HG03060 (cell line): ENCODE measurements around the gene CLCNKB.
"Not testable (repeated sequence)": the region's sequence is repeated elsewhere in the genome, so short reads cannot be mapped to it uniquely, and the experiment has no call there.

ENCODE experiments used
- ATAC-seq: cut with Tn5 transposase; IDR thresholded peaks from one replicate; pipeline ENCODE4 v1.9.1; 2021; ENCODE audit warnings: low read depth, moderate number of reproducible peaks; ENCODE audit not compliant: unreplicated experiment

Gene CLCNKB

GRCh38 chr1:16043521-16043920 lies at the start of gene CLCNKB:
CLCNKB (plus strand) TSS chr1:16043782; CDS start chr1:16044493, 711 bp downstream.
- no peak for ATAC-seq

DNA sequence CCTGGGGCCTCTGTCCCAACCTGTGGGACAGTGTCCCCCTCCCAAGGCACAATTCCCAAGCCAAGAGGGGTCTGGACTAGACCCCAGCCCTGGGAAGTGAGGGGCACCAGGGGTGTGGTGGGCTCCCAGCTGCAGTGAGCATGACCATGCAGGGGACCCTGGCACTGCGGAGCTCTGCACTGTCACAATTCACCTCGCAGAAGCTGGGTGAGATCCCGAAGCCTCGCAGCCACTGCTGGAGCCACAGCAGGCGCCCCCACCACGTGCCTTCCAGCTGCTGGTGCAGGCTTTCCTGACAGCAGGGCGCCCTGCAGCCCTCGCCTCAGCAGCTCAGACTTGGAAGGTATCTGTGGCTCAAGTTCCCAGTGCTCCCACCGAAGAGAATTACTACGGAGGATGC lies 49.5 kb upstream of the CLCNKB start:
- no peak for ATAC-seq

DNA sequence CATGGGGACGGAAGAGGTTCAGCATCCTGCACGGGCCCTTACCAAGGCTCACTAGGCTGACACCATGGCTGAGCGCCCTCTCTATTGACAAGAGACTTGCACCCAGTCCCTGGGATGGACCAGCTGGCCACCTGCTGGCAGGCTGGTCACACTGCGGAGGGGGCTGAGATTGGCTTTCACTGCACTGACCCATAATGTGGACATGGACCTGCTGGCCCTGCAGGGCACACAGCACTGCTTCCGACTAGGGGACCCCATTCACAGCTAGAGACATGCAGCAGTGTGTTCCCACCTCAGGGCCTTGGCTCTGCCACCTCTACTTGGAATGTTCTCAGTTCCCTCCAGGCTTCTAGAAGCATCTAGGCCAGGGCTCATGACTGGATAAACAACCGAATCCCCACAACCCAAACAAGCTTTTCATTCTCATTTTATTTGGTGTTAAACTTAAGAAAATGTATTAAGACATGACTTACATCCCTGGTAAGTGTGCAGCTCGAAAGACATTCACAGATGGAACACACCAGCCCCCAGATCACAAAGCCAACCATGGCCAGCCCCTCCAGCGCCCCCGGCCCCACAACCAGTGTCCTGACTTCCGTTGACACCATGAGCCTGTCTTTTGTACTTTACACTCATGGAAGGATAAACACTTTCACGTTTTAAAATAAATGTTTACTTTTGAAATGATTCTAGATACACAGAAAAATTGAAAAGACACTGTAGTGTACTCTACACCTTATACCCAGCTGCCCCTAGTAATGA lies 48.8 kb upstream of the CLCNKB start:
- ATAC-seq, result no peak

DNA sequence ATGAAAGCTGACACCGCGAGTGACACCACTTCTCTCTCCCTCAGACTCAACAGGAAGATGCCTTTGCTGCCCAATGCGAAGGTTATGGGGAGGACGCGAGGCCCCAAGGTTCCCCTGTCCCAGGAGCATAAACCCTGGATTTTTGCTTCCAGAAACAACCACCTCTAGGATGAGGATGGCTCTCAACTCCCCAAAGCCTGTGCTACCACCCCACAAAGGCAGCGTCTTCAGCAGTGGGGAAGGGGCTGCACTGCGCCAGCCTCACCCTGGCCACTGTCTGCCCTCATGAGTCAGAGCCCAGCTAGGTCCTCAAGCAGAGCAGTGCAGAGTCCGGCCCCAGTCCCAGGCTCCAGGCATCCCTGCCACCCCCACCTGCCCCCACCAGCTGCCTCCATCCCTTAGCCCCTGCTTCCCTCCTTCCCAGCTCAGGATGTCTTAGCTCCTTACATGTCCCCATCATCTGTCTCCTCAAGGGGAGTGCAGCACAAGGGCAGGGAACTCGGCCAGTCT lies 46.5 kb upstream of the CLCNKB start:
- ATAC-seq, result no peak

- ATAC-seq, result no peak
These were observed 45.8 kb upstream of the CLCNKB start for GRCh38 chr1:15997637-15998280.

DNA sequence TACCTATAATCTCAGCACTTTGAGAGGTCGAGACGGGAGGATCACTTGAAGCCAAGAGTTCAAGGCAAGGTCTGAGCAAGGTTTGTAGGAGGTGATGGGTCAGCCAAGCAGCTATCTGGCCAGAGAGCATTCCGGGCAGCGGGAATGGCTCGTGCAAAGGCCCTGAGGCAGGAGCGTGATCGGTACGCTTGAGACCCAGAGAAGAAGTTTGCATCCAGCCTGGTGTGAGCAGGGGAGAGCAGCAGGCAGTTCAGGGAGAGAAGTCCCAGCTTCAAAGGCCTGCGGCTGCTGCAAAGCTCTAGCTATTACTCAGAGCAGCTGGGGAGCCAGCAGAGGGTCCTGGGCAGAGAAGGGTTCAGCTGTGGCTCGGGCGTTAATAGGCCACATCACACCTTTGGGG lies 44.7 kb upstream of the CLCNKB start:
- ATAC-seq, result no peak

DNA sequence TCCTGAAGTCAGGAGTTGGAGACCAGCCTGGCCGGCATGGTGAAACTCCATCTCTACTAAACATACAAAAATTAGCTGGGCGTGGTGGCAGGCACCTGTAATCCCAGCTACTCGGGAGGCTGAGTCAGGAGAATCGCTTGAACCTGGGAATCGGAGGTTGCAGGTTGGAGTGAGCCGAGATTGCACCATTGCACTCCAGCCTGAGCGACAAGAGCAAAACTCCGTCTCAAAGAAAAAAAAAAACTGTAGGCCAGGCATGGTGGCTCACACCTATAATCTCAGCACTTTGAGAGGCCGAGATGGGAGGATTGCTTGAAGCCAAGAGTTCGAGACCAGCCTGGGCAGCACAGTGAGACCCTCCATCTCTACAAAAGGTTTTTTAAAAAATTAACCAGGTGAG lies 42.3 kb upstream of the CLCNKB start:
- not testable (repeated sequence) for ATAC-seq

DNA sequence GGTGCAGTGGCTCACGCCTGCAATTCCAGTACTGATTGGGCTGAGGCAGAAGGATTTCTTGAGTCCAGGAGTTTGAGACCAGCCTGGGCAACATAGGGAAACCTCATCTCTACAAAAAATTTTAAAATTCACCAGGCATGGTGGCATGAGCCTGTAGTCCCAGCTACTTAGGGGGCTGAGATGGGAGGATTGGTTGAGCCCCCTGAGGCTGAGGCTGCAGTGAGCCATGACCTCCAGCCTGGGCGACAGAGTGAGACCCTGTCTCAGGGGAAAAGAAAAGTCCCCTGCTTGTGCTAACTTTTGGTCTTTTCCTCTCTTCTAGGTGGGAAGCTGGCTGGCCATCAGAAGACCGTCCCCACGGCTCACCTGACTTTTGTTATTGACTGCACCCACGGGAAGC lies 38.0 kb upstream of the CLCNKB start:
- no peak for ATAC-seq

GRCh38 chr1:16006010-16006409 lies 37.6 kb upstream of the CLCNKB start:
- ATAC-seq, result no peak

DNA sequence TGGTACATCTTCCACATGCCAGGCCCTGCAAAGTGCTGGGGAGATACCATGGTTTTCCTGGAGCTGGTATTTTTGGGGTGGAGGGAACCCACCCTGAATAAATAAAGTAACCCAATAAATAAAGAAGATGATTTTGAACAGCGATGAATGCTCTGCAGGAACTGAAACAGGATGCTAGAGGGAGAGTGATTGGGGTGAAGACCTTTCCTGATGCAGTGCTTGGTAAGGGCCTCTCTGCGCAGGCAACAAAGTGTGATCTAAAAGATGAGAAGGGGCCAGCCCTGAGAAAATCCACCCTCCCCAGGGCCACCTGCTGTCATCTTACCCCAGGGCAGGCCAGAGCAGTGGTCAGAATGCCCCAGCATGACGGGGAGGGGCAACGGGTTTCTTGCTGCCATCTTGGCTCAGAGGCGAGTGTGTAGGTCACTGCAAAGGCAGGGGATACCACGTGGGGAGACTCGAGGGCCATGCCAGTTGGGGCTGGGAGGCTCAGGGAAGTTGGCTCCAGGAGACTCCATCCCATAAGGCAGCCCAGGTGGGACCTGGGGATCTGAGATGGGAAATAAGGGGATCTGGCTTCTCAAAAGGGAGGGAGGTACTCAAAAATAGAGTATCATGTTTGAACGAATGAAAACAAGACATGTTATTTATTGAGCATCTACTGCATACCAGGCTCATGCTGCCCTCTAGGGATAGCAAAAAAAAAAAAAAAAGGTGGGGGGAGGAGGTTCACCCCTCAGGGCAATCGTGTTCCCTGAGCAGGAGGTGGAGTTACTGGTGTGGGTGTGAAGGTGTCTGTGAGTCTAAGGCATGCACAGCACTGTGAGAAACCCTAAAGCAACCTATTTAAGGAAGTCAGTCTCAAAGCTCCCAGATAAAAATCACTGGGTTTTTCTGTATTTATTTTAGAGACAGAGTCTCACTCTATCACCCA lies 36.8 kb upstream of the CLCNKB start:
- no peak for ATAC-seq

- ATAC-seq, result no peak
These were observed 35.8 kb upstream of the CLCNKB start for GRCh38 chr1:16007671-16008341.

GRCh38 chr1:16009030-16009460 lies 34.5 kb upstream of the CLCNKB start:
- ATAC-seq, result no peak

- no peak for ATAC-seq
These were observed 33.9 kb upstream of the CLCNKB start for GRCh38 chr1:16009678-16010077.

DNA sequence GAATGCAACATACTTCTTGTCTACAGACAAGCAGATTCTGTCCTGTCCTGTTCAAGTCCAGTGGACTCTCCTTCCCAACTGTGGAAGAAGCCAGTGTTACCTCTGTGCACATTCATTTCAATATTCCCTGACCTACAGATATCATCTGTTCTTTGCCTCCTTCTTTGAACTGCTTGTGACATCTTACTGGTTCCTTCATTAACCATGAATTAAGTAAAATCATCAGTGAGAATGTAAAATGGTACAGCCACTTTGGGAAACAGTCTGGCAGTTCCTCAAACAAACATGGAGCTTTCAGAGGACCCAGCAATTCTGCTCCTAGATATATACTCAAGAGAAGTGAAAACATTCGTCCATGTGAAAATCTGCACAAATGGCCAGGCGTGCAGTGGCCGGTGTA lies 32.7 kb upstream of the CLCNKB start:
- no peak for ATAC-seq

DNA sequence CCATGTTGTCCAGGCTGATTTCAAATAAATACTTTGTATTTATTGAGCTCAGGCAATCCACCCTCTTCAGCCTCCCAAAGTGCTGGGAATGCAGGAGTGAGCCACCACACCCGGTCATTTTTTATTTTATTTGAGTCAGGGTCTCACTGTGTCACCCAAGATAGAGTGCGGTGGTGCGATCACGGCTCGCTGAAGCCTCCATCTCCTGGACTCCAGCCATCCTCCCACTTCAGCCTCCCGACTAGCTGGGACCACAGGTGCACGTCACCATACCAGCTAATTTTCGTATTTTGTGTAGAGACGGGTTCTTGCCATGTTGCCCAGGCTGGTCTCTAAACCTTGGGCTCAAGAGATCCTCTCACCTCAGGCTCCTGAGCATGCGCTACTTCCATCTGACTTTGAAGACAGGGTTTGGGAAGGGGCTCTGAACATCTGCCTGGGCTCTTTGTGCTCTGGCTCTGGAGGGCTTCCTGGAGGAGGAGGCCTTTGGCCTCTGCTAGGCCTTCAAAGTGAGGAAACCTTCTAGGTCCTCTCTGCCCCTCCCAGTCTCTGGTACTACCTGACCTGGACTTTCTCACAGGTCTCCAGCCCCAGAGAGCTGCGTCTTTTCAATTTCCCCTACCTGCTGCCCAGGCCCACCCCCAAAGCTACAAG lies 31.5 kb upstream of the CLCNKB start:
- no peak for ATAC-seq

GRCh38 chr1:16012590-16013219 lies 30.9 kb upstream of the CLCNKB start:
- ATAC-seq, result no peak

GRCh38 chr1:16013220-16013907 lies 30.2 kb upstream of the CLCNKB start:
- ATAC-seq, result no peak

DNA sequence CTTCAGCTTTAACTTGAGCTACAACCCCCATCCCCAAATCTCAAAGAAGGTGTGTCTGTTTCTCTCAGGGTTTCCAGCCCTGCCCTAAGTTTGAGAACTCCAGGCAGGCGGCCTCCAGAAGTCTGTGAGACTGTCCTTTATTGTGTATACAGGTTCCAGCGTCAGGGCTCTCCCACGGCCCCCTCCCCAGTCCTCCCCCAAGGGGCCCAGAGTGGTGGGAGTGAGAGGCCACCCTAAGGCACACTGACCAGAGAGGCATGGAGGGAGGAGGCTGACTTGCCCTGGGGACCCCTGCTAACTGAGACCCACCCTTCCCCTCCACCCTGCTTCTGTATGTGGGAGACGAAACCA lies 29.7 kb upstream of the CLCNKB start:
- no peak for ATAC-seq
